HG03520 (cell line): Measurements from ENCODE around the gene CILP2.

Experiments used
- ATAC-seq: cut with Tn5 transposase; IDR thresholded peaks from one replicate; pipeline ENCODE4 v1.9.1; 2021; ENCODE audit warnings: mild to moderate bottlenecking, moderate library complexity; ENCODE audit not compliant: unreplicated experiment

CILP2 gene

GRCh38 chr19:19504754-19505668 lies 33.1 kb upstream of the CILP2 start:
- ATAC-seq = no peak

GRCh38 chr19:19505669-19506326 lies 32.3 kb upstream of the CILP2 start:
- ATAC-seq = no peak

GRCh38 chr19:19506592-19506991 lies 31.5 kb upstream of the CILP2 start:
- no peak for ATAC-seq

GRCh38 chr19:19507354-19507753 lies 30.7 kb upstream of the CILP2 start:
- ATAC-seq = no peak

DNA sequence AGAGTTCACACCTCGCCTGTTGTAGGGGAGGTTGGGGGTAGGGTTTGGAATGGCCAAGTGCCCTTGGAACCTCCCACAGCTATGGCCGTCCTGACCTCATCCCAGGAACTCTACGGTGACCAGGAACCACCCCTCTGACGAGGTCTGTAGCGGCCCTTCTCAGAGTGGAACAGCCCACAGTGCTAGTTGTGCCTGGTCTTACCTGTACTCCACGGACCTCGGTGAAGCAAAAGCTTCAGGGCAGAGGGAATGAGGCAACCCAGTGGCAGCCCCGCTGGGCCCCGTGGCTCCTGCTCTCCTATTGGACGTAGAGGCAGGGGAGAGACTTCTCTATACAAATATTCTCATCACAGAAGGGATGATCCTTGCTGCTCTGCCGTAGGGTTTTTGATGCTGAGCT lies 29.8 kb upstream of the CILP2 start:
- ATAC-seq = no peak

DNA sequence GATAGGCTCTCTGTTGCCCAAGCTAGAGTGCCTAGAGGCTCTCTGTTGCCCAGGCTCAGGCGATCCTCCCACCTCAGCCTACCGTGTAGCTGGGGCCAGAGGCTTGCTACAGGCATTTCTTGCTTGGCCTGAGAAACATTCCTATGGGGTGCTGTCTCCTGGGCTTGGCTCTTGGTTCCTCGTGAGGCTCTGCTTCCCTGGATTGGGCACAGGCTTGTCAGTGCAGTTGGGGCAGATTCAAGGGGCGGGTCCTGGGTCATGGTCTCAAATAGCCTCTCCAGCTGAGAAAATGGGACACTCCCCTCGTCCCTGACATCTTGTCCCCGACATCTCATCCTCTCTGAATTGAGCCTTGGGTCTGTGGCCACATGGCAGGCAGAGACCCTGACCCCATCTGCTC lies 27.6 kb upstream of the CILP2 start:
- no peak for ATAC-seq

DNA sequence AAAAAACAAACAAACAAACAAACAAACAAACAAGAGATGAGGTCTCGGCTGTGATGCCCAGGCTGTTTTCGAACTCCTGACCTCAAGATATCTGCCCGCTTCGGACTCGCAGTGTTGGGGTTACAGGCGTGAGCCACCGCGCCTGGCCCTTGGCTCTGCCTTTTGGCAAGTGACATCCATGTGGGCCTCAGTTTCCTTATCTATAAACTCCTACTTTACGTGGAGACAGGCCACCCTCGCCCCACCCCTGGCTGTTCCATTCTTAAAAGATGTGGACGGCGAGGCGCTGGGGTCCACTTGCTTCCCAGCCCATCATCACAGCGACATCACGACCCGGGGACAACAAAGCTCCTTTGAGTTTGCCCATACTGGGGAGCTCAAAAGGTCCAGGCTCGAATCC lies 24.4 kb upstream of the CILP2 start:
- no peak for ATAC-seq

DNA sequence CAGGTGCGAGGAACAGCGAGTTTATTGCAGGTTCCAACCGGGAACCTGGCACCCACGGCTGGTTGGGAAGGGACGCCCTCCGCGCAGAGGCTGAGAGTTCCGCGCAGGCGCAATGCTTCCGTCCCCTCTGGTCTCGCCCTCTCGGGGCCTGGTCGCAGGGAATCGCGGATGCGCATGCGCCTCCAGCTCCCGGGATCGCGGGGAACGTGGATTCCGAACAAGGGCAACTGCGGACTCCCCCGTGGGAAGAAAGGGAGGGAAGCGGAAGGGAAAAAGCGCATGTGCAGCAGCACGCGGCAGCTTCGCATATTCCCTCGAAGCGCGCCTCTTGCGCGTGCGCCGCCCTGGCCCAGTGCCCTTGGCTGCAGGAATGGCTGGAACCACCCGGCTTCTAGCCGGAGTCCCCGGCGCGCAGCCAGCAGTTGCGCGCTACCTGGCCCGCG lies 23.8 kb upstream of the CILP2 start:
- ATAC-seq = no peak

DNA sequence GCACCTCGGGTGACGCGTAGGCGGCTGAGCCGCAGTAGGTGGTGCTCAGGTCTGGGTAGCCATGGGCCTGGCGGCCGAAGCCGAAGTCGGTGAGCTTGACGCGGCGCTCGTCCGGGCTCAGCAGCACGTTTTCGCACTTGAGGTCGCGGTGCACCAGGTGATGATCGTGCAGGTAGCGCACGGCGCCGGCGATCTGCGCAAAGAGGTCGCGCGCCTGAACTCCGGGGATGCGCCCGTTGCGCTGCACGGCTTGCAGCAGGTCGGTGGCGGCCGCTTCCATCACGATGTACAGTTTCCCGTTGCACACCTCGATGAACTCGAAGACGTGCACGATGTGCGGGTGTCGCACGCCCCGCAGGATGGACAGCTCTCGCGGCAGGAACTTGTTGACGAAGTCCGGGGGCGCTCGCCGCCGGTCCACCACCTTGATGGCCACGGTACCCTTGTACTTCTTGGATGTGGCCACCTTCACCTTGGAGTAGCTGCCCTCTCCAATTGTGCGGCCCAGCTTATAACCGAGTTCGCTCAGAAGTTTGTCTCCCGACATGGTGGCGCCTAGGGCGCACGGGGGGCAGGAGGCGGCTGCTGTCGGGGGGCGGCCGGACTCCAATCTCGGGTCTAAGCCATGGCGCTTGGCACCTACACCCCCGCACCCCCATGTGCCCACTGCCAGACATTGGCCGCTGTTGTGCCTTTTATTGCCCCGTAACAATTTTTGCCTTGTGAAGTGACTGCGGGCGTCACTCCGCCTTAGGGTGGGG lies 23.0 kb upstream of the CILP2 start, which contains the start of gene TSSK6:
TSS of gene TSSK6 (minus strand) at position 668 of the 761 bp plus-strand sequence. CDS start at position 547, 121 bp downstream.
- no peak for ATAC-seq

DNA sequence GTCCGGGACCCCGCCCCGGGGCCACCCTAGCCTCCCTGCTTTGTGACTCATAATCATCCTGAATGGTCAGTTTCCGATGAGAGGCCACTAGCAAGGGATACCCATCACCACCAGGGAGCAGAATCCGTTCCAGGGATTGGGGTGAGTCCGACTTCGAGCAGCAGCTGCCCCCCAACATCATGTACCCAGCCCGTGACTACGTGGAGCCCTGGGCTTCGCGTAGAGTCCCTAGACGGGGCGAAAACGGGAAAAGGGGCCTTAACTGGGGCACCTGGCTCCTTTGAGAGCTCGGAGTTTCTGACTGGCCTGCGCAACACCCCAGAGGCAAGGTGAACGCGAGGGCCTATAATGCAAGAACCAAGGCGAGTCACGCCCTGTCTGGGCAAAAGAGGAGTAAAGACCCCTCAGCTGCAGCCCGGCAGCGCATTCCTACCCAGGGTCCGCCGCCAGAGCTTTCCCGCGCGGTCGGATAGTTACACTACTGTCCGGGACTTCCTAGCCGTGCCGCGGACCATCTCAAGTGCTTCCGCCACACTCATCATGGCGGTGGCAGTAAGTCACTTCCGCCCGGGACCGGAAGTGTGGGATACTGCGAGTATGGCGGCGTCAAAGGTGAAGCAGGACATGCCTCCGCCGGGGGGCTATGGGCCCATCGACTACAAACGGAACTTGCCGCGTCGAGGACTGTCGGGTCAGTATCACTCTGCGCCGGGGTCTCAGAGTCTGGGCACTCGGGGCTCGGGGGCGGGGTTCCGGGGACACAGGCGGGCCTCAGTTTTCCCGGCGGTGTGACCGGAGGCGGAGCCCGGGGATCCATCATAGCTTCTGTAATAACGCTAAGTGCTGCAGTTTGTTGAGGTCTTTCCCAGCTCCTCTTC lies 22.2 kb upstream of the CILP2 start, which contains the start of gene NDUFA13:
TSS of gene NDUFA13 (plus strand) at position 584 of the 878 bp plus-strand sequence. CDS start at position 598, 14 bp downstream.
- peak; percentile 77 for ATAC-seq

DNA sequence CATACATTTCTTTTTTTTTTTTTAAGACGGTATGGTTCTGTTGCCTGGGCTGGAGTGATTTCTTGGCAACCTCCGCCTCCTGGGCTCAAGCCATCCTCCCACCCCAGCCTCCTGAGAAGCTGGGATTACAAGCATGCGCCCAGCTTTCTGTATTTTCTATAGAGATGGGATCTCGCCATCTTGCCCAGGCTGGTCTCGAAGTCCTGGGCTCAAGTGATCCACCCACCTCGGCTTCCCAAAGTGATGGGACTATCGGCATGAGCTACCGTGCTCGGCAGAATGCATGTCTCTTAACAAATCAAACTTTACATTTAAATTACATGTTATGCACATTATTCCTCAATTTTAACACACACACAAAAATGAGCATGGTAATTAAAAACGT lies 20.8 kb upstream of the CILP2 start:
- no peak for ATAC-seq

GRCh38 chr19:19520989-19521388 lies 17.1 kb upstream of the CILP2 start:
- no peak for ATAC-seq

- ATAC-seq = no peak
Observed at GRCh38 chr19:19523177-19523576, 14.9 kb upstream of the CILP2 start.

- ATAC-seq = no peak
Observed at GRCh38 chr19:19524053-19524452, 14.0 kb upstream of the CILP2 start.

DNA sequence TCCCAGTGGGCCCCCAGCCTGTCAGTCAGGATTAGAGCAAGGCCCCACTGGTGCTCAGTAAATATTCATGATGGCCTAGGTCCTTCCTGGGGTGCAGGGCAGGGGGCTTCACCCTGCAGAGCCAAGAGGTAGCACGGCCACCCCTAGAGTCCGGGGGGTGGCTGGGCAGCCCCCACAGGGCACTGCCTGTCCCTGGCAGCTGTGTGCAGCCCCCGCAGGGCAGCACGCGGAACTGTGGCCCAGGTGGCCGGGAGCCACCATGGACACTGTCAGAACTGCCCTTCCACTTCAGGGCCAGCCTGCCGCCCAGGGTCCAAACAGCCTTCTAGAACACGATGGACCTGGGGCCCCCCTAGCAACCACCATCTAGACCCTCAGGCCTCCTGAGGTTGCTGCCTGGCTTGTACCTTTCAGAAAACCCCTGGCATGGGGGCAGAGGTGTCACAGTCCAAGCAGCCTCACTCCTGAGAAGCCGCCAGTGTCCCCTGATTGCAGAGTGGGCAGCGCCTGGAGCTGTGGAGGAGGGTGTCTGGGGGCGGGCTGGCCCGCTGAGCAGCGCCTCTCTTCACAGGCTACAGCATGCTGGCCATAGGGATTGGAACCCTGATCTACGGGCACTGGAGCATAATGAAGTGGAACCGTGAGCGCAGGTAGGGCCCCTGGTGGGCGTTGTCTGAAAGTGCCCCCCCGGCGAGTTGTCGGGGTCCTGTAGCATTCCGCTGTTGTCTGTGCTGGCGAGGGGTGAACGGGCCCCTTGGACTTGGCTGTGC lies 12.3 kb upstream of the CILP2 start:
- ATAC-seq = no peak

DNA sequence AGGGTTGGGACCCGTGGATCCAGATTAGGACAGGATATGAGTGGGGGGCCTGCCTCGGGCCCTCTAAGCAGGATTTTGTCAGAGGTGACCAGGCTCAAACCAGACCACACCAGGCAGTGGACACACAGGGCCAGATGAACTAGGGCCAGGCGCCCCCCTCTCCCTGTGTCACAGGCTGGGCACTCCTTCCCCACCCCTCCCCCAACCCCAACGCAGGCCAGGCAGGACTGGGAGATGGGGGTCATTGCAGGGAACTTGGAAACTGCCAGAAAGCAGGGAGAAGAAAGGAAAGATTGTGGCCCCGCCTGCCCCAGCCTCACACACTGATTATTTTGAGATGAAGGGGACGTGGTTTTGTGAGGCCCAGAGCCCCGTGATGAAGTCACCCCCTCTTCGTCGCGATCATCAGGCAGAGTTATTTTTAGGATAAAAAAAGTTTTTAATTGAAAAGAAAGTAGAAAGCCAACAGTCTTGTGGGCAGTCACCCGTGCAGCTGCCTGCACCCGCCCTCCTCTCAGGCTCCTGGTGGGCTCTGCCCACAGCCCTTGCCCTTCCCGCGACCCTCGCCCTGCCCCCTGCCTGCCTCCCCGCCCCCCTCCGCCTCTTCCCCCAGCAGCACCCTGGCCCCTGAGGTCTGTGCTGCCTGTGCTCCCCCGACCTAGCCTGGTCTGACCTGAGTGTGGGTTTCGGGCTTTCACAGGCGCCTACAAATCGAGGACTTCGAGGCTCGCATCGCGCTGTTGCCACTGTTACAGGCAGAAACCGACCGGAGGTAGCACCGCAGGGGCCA lies 11.3 kb upstream of the CILP2 start:
- no peak for ATAC-seq

DNA sequence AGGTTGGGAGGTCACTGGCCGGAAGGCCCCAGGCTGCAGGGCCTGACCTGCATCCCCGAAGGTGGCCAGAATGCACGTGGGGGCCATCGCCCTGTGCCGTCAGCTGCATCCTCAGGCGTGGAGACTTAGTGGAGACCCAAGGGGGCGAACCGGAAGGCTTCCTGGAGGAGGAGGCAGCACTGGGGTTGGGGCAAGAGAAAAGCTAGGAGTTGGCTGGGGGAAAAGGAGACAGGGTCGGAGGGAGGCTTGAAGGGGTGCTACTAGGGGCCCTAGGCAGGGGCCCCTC lies 10.8 kb upstream of the CILP2 start:
- no peak for ATAC-seq

DNA sequence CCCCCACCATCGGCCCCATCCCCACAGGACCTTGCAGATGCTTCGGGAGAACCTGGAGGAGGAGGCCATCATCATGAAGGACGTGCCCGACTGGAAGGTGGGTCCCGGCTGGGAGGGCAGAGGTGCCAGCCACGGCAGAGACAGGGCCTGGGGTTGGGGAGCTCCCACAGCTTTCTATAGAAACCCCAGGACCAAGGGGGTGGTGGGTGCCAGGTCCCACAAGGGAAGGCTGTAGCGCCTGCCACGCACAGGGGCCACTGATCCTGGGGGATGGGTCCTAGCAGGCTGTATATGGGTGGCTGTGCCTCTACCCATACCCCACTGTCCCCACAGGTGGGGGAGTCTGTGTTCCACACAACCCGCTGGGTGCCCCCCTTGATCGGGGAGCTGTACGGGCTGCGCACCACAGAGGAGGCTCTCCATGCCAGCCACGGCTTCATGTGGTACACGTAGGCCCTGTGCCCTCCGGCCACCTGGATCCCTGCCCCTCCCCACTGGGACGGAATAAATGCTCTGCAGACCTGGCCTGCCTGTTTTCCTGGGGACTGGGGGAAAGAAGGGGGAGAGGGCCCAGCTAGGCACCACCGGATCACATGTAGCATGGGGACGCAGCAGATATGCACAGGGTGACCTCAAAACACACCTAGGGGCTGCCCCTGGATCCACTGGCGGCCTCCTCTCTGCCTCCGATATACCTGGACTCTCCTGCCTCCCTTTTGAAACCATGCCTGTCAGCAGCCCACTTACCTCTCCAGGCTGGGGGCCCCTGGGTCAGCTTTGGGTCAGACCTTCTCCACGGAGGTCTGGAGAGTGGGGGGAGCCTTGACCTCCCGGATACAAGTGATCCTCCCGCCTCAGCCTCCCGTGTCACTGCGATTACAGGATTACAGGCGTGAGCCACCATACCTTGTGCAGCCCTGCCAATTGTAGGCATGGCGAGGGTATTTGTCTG lies 10.1 kb upstream of the CILP2 start:
- ATAC-seq = no peak
